WTC11 (cell line): ENCODE measurements around the gene TMC1. TPM values are rescaled to one million over a fixed set of nuclear protein-coding genes. Genes with fewer than 3 reads are reported as not detected.

Source experiments
- ATAC-seq: fragments of 200-7000 bp; cut with Tn5 transposase; 2 replicates; pipeline ENCODE4 v1.10.0; 2021; ENCODE audit warnings: mild to moderate bottlenecking, moderate library complexity
- CTCF ChIA-PET: fragments of 300-600 bp; sonication (Branson Sonifier 250); formaldehyde crosslinking; loops from one replicate; lab custom pipeline; 2021; ENCODE audit warnings: antibody characterized with exemption; lab: Charles Lee
- POLR2A ChIA-PET: fragments of 350-600 bp; sonication (Branson Sonifier 250); formaldehyde crosslinking; loops from one replicate; lab custom pipeline; 2021; ENCODE audit warnings: antibody characterized with exemption; lab: Charles Lee
- DNase-seq: peaks from one replicate; pipeline ENCODE4 v3.0.0; 2021; ENCODE audit warnings: low spot score
- H3K27ac Mint-ChIP-seq: 2 replicates; pipeline ENCODE4 v1.8.0; 2021; ENCODE audit warnings: mixed read lengths
- H3K27me3 Mint-ChIP-seq: 2 replicates; pipeline ENCODE4 v1.8.0; 2021; ENCODE audit warnings: low read depth, mild to moderate bottlenecking, moderate library complexity, mixed read lengths
- H3K36me3 Mint-ChIP-seq: 2 replicates; pipeline ENCODE4 v1.8.0; 2021; ENCODE audit warnings: mixed read lengths
- H3K4me1 Mint-ChIP-seq: 2 replicates; pipeline ENCODE4 v1.8.0; 2022; ENCODE audit warnings: mixed read lengths
- H3K4me3 Mint-ChIP-seq: 2 replicates; pipeline ENCODE4 v1.8.0; 2021; ENCODE audit warnings: mild to moderate bottlenecking, moderate library complexity, mixed read lengths
- H3K9me3 Mint-ChIP-seq: 2 replicates; pipeline ENCODE4 v1.8.0; 2021; ENCODE audit warnings: mixed read lengths
- E2F4 ChIP-seq: sonication (generic); formaldehyde crosslinking; IDR thresholded peaks from 2 replicates; pipeline ENCODE4 v1.8.1; 2022; ENCODE audit warnings: low read depth, mild to moderate bottlenecking, moderate library complexity, missing genetic modification reagents, borderline replicate concordance
- E2F5 ChIP-seq: sonication (generic); formaldehyde crosslinking; IDR thresholded peaks from 2 replicates; pipeline ENCODE4 v1.8.1; 2022; ENCODE audit warnings: mild to moderate bottlenecking, moderate library complexity, missing genetic modification reagents
- ESRRA ChIP-seq: sonication (generic); formaldehyde crosslinking; IDR thresholded peaks from 2 replicates; pipeline ENCODE4 v1.8.1; 2022; ENCODE audit warnings: mild to moderate bottlenecking, missing genetic modification reagents, borderline replicate concordance
- FOXP4 ChIP-seq: sonication (generic); formaldehyde crosslinking; IDR thresholded peaks from 2 replicates; pipeline ENCODE4 v1.8.0; 2022; ENCODE audit warnings: mild to moderate bottlenecking, missing genetic modification reagents
- GRHL2 ChIP-seq: fragments of 250-450 bp; sonication (Bioruptor Pico); IDR thresholded peaks from 2 replicates; pipeline ENCODE4 v1.8.0; 2022; ENCODE audit warnings: mild to moderate bottlenecking, moderate library complexity; ENCODE audit not compliant: insufficient replicate concordance, severe bottlenecking
- HMGXB4 ChIP-seq: sonication (generic); formaldehyde crosslinking; IDR thresholded peaks from 2 replicates; pipeline ENCODE4 v1.8.1; 2023; ENCODE audit warnings: mild to moderate bottlenecking, moderate library complexity, missing genetic modification reagents
- JAZF1 ChIP-seq: fragments of 250-450 bp; sonication (Bioruptor Pico); IDR thresholded peaks from 2 replicates; pipeline ENCODE4 v1.9.0; 2021; ENCODE audit warnings: moderate library complexity, mild to moderate bottlenecking, inconsistent platforms
- PRDM15 ChIP-seq: sonication (generic); formaldehyde crosslinking; IDR thresholded peaks from 2 replicates; pipeline ENCODE4 v1.8.0; 2022; ENCODE audit warnings: missing genetic modification reagents
- STAT6 ChIP-seq: sonication (generic); formaldehyde crosslinking; conservative IDR thresholded peaks from 2 replicates; pipeline ENCODE4 v1.8.1; 2023; ENCODE audit warnings: mild to moderate bottlenecking, low read depth, missing genetic modification reagents, moderate library complexity
- ZBTB43 ChIP-seq: sonication (generic); formaldehyde crosslinking; IDR thresholded peaks from 2 replicates; pipeline ENCODE4 v1.8.1; 2023; ENCODE audit warnings: mild to moderate bottlenecking, missing genetic modification reagents
- ZNF219 ChIP-seq: sonication (generic); formaldehyde crosslinking; IDR thresholded peaks from 2 replicates; pipeline ENCODE4 v1.8.0; 2023; ENCODE audit warnings: missing genetic modification reagents, mild to moderate bottlenecking, borderline replicate concordance
- ZNF263 ChIP-seq: sonication (generic); formaldehyde crosslinking; IDR thresholded peaks from 2 replicates; pipeline ENCODE4 v1.8.1; 2022; ENCODE audit warnings: low read depth, mild to moderate bottlenecking, moderate library complexity, missing genetic modification reagents
- ZNF317 ChIP-seq: sonication (generic); formaldehyde crosslinking; IDR thresholded peaks from 2 replicates; pipeline ENCODE4 v1.8.1; 2023; ENCODE audit warnings: low read depth, mild to moderate bottlenecking, moderate library complexity, missing genetic modification reagents, borderline replicate concordance
- total RNA-seq: library from RNA; stranded (reverse); gene quantifications from 3 replicates; pipeline ENCODE4 v1.2.3, GENCODE V29; 2021

The TMC1 gene
- total RNA-seq, 1 experiment from 2014 or later: 0.31 TPM

- no peak for TF ChIP-seq ZBTB43 (CRISPR knock-in tag)
- no peak for TF ChIP-seq HMGXB4 (CRISPR knock-in tag)
- TF ChIP-seq ZNF219 (CRISPR knock-in tag): no peak
- no peak for TF ChIP-seq ZNF263 (CRISPR knock-in tag)
- no peak for TF ChIP-seq GRHL2 (CRISPR knock-in tag)
- no peak for TF ChIP-seq PRDM15 (CRISPR knock-in tag)
- no peak for TF ChIP-seq E2F5 (CRISPR knock-in tag)
- no peak for TF ChIP-seq STAT6 (CRISPR knock-in tag)
Measured at GRCh38 chr9:72775570-72775969, 254.2 kb downstream of the TMC1 start (continued).

- no peak for ATAC-seq
- H3K27ac Mint-ChIP-seq: no peak overlapping the region
- H3K9me3 Mint-ChIP-seq: peaks cover 33% of the 10 kb centered on the region
- peaks cover 8% of the 10 kb centered on the region for H3K36me3 Mint-ChIP-seq
- TF ChIP-seq ZNF317 (CRISPR knock-in tag): no peak
- no peak for TF ChIP-seq FOXP4 (CRISPR knock-in tag)
- no peak for TF ChIP-seq ESRRA
- TF ChIP-seq JAZF1 (CRISPR knock-in tag): no peak
- TF ChIP-seq E2F4 (CRISPR knock-in tag): no peak
- no peaks in the 10 kb centered on the region for H3K27me3 Mint-ChIP-seq
- DNase-seq: no peak
- ChIA-PET CTCF (no interaction called here), POLR2A (no interaction called here)
- H3K4me3 Mint-ChIP-seq: no peak overlapping the region
- peaks cover 9% of the 10 kb centered on the region for H3K4me1 Mint-ChIP-seq
Measured at GRCh38 chr9:72779614-72780013, 258.2 kb downstream of the TMC1 start.
